Caco-2 (cell line): ENCODE measurements around the gene LRRTM2. TPM values are rescaled to one million over a fixed set of nuclear protein-coding genes. Genes with fewer than 3 reads are reported as not detected.

Experiments
- BruUV-seq: library from RNA; stranded (reverse); fragments of 400-500 nt; replicated peaks from 2 replicates; lab custom pipeline; 2021; lab: Mats Ljungman, UMichigan
- CTCF ChIA-PET: fragments of 300-600 bp; sonication (Branson Sonifier 250); formaldehyde crosslinking; loops from one replicate; lab custom pipeline; 2022; ENCODE audit warnings: antibody characterized with exemption; lab: Charles Lee
- POLR2A ChIA-PET: fragments of 300-600 bp; sonication (Branson Sonifier 250); formaldehyde crosslinking; loops from one replicate; lab custom pipeline; 2022; ENCODE audit warnings: antibody characterized with exemption; lab: Charles Lee
- DNase-seq, 2 experiments: peaks; one replicate each; pipeline versions ENCODE4 v3.0.0 to v3.0.0-alpha.2; 2020 to 2022
- H3K27me3 ChIP-seq: replicated peaks from 2 replicates; pipeline ENCODE4 v1.6.0; 2011; ENCODE audit warnings: low read length; ENCODE audit not compliant: control insufficient read depth, insufficient read depth
- H3K36me3 ChIP-seq: 2 replicates; pipeline ENCODE4 v1.5.1; 2011; ENCODE audit warnings: low read length; ENCODE audit not compliant: control insufficient read depth, insufficient read depth
- H3K4me1 ChIP-seq: fragments of 250-450 bp; sonication (Bioruptor Pico); 2 replicates; pipeline ENCODE4 v1.5.1; 2020; ENCODE audit warnings: mild to moderate bottlenecking
- H3K4me3 ChIP-seq: 2 replicates; pipeline ENCODE4 v1.5.1; 2011; ENCODE audit warnings: low read depth, mild to moderate bottlenecking, control low read depth, low read length
- H3K9me3 ChIP-seq: fragments of 250-450 bp; sonication (Bioruptor Pico); 2 replicates; pipeline ENCODE4 v1.5.1; 2020; ENCODE audit warnings: mild to moderate bottlenecking, moderate library complexity
- H3K27ac Mint-ChIP-seq: one replicate; pipeline ENCODE4 v1.8.0; 2022; ENCODE audit warnings: mixed read lengths; ENCODE audit not compliant: unreplicated experiment
- H3K27me3 Mint-ChIP-seq: one replicate; pipeline ENCODE4 v1.8.0; 2022; ENCODE audit warnings: mixed read lengths; ENCODE audit not compliant: insufficient read depth, unreplicated experiment
- H3K36me3 Mint-ChIP-seq: one replicate; pipeline ENCODE4 v1.8.0; 2022; ENCODE audit warnings: mild to moderate bottlenecking, mixed read lengths; ENCODE audit not compliant: insufficient read depth, unreplicated experiment
- H3K4me1 Mint-ChIP-seq: one replicate; pipeline ENCODE4 v1.8.0; 2022; ENCODE audit warnings: low read depth, mixed read lengths; ENCODE audit not compliant: unreplicated experiment
- H3K4me3 Mint-ChIP-seq: one replicate; pipeline ENCODE4 v1.8.0; 2022; ENCODE audit warnings: mild to moderate bottlenecking, moderate library complexity, mixed read lengths; ENCODE audit not compliant: unreplicated experiment
- H3K9me3 Mint-ChIP-seq: one replicate; pipeline ENCODE4 v1.8.0; 2022; ENCODE audit warnings: mixed read lengths; ENCODE audit not compliant: unreplicated experiment
- intact Hi-C: fragments of 100-400 bp; cut with micrococcal nuclease; formaldehyde crosslinking; loops from one replicate; pipeline ENCODE4 v1.10.0; 2022; ENCODE audit not compliant: unreplicated experiment
- total RNA-seq: library from RNA; stranded (reverse); gene quantifications from 2 replicates; pipeline ENCODE4 v1.2.3, GENCODE V29; 2022
- TF ChIP-seq, protein P1 (sequence below), 2 experiments: fragments of 200-600 bp in 1 of 2; IDR thresholded peaks; 1 replicate in 1 of 2; 2 replicates in 1 of 2; pipeline versions ENCODE4 v1.5.1 to v1.8.0; 2011 to 2022; ENCODE audit warnings: antibody characterized with exemption in 1 of 2, control low read depth in 1 of 2, inconsistent platforms in 1 of 2, low read depth in 1 of 2, low read length in 1 of 2, mild to moderate bottlenecking in 1 of 2, moderate library complexity in 1 of 2; ENCODE audit not compliant: insufficient read depth in 1 of 2, severe bottlenecking in 1 of 2, unreplicated experiment in 1 of 2

The LRRTM2 gene
- total RNA-seq, 1 experiment from 2014 or later: not detected

DNA sequence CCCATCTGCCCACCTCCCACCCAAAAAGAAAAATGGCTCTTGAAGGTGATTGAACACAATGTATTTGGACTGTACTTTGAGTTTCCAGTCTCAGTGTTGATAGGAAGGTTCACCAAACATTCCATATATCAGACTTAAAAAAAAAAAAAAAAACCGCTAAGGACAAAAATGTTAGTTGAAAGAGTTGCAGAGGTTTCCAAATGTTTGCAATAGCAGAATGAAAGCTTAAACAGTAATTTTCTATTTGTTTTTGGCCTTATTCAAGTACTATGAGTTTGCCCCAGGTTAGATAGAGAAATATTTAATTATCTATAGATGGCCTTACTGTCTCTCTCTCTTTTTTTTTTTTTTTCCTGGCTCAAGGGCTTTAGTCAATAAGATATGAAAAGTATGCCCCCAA is 6.1 kb downstream of the LRRTM2 start:
- Mint-ChIP-seq H3K36me3 (peaks cover 29% of the 10 kb centered on the region), H3K27ac (peak overlapping the region; percentile 51), H3K4me1 (peaks cover 38% of the 10 kb centered on the region), H3K4me3 (peak overlapping the region; percentile 47), H3K9me3 (no peaks in the 10 kb centered on the region), H3K27me3 (no peaks in the 10 kb centered on the region)
- TF ChIP-seq, protein P1, sequence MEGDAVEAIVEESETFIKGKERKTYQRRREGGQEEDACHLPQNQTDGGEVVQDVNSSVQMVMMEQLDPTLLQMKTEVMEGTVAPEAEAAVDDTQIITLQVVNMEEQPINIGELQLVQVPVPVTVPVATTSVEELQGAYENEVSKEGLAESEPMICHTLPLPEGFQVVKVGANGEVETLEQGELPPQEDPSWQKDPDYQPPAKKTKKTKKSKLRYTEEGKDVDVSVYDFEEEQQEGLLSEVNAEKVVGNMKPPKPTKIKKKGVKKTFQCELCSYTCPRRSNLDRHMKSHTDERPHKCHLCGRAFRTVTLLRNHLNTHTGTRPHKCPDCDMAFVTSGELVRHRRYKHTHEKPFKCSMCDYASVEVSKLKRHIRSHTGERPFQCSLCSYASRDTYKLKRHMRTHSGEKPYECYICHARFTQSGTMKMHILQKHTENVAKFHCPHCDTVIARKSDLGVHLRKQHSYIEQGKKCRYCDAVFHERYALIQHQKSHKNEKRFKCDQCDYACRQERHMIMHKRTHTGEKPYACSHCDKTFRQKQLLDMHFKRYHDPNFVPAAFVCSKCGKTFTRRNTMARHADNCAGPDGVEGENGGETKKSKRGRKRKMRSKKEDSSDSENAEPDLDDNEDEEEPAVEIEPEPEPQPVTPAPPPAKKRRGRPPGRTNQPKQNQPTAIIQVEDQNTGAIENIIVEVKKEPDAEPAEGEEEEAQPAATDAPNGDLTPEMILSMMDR (IDR thresholded peaks at IDR 0.05; ENCODE audit: insufficient read depth in 1 of 2, low read depth in 1 of 2, low read length in 1 of 2, severe bottlenecking in 1 of 2, unreplicated experiment in 1 of 2): no peak
- BruUV-seq: no TSS peak
- ChIA-PET CTCF (interaction anchor here (0.5 to 0.7 kb wide), 3 partner anchors 77 to 398 kb away, joined by 3 to 7 read pairs (median 4); no protein-coding TSS in a partner anchor), POLR2A (interaction anchor here (0.6 to 0.7 kb wide), 2 partner anchors 96 to 850 kb away, joined by 4 to 5 read pairs; no protein-coding TSS in a partner anchor)
- Histone ChIP-seq H3K27me3 (no peaks in the 10 kb centered on the region), H3K36me3 (no peaks in the 10 kb centered on the region; the same call in 1 of the 2 replicates), H3K4me3 (no peak overlapping the region), H3K4me1 (peaks cover 36% of the 10 kb centered on the region), H3K9me3 (no peaks in the 10 kb centered on the region)
- DNase-seq: no peak
- intact Hi-C loops: no loop called here

DNA sequence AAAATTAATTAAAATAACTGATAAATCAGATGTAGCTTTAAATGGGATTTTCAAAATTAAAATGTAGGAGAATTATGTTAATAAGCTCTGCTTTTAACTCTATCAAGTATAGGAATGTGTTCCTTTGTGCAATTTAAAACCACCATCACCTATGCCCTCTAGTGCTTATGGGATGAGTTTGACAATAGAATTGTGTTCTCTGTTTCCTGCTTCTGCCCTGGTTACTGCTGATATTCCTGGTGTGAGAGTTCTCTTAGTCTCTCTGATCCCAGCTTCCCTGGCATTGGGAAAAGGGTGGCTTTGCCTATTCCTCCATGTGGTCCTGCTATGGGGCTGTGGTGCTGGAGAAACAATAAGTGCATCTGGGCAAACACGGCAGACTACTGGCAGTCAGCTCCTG is 8.1 kb downstream of the LRRTM2 start:
- H3K27ac Mint-ChIP-seq: no peak overlapping the region
- peaks cover 15% of the 10 kb centered on the region for H3K9me3 ChIP-seq
- ChIA-PET CTCF (no interaction called here), POLR2A (no interaction called here)
- H3K4me1 ChIP-seq: peaks cover 35% of the 10 kb centered on the region
- peaks cover 38% of the 10 kb centered on the region for H3K36me3 Mint-ChIP-seq
- H3K9me3 Mint-ChIP-seq: peaks cover 6% of the 10 kb centered on the region
- peaks cover 37% of the 10 kb centered on the region for H3K4me1 Mint-ChIP-seq
- H3K27me3 Mint-ChIP-seq: no peaks in the 10 kb centered on the region
- 0 out of 2 replicates have a peak, but pooled peaks cover 1% of the 10 kb centered on the region for H3K36me3 ChIP-seq
- no peak overlapping the region for H3K4me3 Mint-ChIP-seq
- TF ChIP-seq, protein P1 (IDR thresholded peaks at IDR 0.05; ENCODE audit: insufficient read depth in 1 of 2, low read depth in 1 of 2, low read length in 1 of 2, severe bottlenecking in 1 of 2, unreplicated experiment in 1 of 2): no peak
- DNase-seq: no peak
- BruUV-seq: no TSS peak
- no peak overlapping the region for H3K4me3 ChIP-seq
- no peaks in the 10 kb centered on the region for H3K27me3 ChIP-seq
- intact Hi-C loops: no loop called here

DNA sequence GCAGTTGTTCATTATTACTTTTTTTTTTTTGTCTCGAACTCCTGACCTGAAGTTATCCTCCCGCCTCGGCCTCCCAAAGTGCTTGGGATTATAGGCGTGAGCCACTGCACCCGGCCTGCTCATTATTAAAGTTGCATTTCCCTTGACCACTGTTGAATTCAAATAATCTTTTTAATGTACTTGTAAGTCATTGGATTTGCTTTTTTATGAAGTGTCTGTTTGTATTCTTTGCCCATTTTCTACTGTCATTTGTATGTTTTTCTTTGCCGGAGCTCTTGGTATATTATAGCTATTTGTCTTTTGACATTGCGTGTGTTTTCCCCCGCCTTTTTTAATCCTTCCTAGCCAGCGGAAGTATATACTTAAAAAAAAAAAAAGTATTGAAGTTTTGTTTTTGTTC is 22.0 kb downstream of the LRRTM2 start:
- BruUV-seq: no TSS peak
- Histone ChIP-seq H3K9me3 (no peaks in the 10 kb centered on the region), H3K27me3 (no peaks in the 10 kb centered on the region), H3K4me1 (peaks cover 4% of the 10 kb centered on the region; the same call in 1 of the 2 replicates), H3K36me3 (no peaks in the 10 kb centered on the region), H3K4me3 (no peak overlapping the region)
- TF ChIP-seq, protein P1 (IDR thresholded peaks at IDR 0.05; ENCODE audit: insufficient read depth in 1 of 2, low read depth in 1 of 2, low read length in 1 of 2, severe bottlenecking in 1 of 2, unreplicated experiment in 1 of 2): no peak
- H3K27ac Mint-ChIP-seq: no peak overlapping the region
- DNase-seq: no peak
- CTCF ChIA-PET: no interaction called here
- no peaks in the 10 kb centered on the region for H3K27me3 Mint-ChIP-seq
- POLR2A ChIA-PET: no interaction called here
- H3K36me3 Mint-ChIP-seq: peaks cover 21% of the 10 kb centered on the region
- intact Hi-C loops: no loop called here
- H3K9me3 Mint-ChIP-seq: no peaks in the 10 kb centered on the region
- peaks cover 19% of the 10 kb centered on the region for H3K4me1 Mint-ChIP-seq
- no peak overlapping the region for H3K4me3 Mint-ChIP-seq
